ENCODE measurements around the gene PRR30. TPM values are rescaled to one million over a fixed set of nuclear protein-coding genes. Genes with fewer than 3 reads are reported as not detected.
"Not testable (repeated sequence)": the region's sequence is repeated elsewhere in the genome, so short reads cannot be mapped to it uniquely, and the experiment has no call there.

PRR30 gene
- total RNA-seq, 3 donors from 2014 or later (not counting 1 experiment from before 2014, with no cell fraction given) = not detected

GRCh38 chr2:27115519-27115918 lies 23.7 kb downstream of the PRR30 start:
- DNase-seq (no peak), ATAC-seq (no peak)
- no peaks in the 10 kb centered on the region for H3K36me3 ChIP-seq (ENCODE audit: control insufficient read depth, insufficient read depth, low read length)
- Mint-ChIP-seq H3K36me3 (no peaks in the 10 kb centered on the region), H3K4me1 (no peaks in the 10 kb centered on the region), H3K9me3 (no peaks in the 10 kb centered on the region), H3K27ac (no peak overlapping the region), H3K4me3 (no peak overlapping the region), H3K27me3 (ENCODE audit: low read depth in 2 of 2) (peaks cover 13 to 31% of the 10 kb centered on the region in 2 donors)
- intact Hi-C loops (cut with micrococcal nuclease) = no loop called here
- H3K27ac ChIP-seq (ENCODE audit: low read length) = no peak overlapping the region
- H3K4me3 ChIP-seq (ENCODE audit: low read length) = no peak overlapping the region
- 76% methylated on average over 2 of the region's 2 CpGs for WGBS (ENCODE audit: insufficient coverage)
- no peaks in the 10 kb centered on the region for H3K9me3 ChIP-seq (ENCODE audit: control insufficient read depth, insufficient read depth, low read length)
- TF ChIP-seq CTCF (IDR thresholded peaks at IDR 0.05) = no peak
- H3K27me3 ChIP-seq (ENCODE audit: control insufficient read depth, insufficient read depth, low read length) = peaks cover 9% of the 10 kb centered on the region
- H3K4me1 ChIP-seq (ENCODE audit: control insufficient read depth, insufficient read depth, low read length) = peaks cover 9% of the 10 kb centered on the region

- H3K9me3 Mint-ChIP-seq; H3K27ac ChIP-seq (ENCODE audit: low read length); H3K36me3 ChIP-seq (ENCODE audit: control insufficient read depth, insufficient read depth, low read length); DNase-seq; H3K9me3 ChIP-seq (ENCODE audit: control insufficient read depth, insufficient read depth, low read length); H3K27ac Mint-ChIP-seq; H3K4me1 ChIP-seq (ENCODE audit: control insufficient read depth, insufficient read depth, low read length); H3K4me1 Mint-ChIP-seq; H3K4me3 Mint-ChIP-seq; H3K36me3 Mint-ChIP-seq; H3K27me3 ChIP-seq (ENCODE audit: control insufficient read depth, insufficient read depth, low read length); intact Hi-C loops (cut with micrococcal nuclease); ATAC-seq; H3K4me3 ChIP-seq (ENCODE audit: low read length): not testable (repeated sequence)
- peaks cover 0 to 10% of the 10 kb centered on the region in 2 donors for H3K27me3 Mint-ChIP-seq (ENCODE audit: low read depth in 2 of 2)
- 94% methylated on average over 49 of the region's 49 CpGs for WGBS (ENCODE audit: insufficient coverage)
These were observed 27.7 kb downstream of the PRR30 start for GRCh38 chr2:27111392-27112078.

GRCh38 chr2:27110603-27111352 lies 28.4 kb downstream of the PRR30 start:
- H3K9me3 ChIP-seq (ENCODE audit: control insufficient read depth, insufficient read depth, low read length); DNase-seq; H3K4me3 ChIP-seq (ENCODE audit: low read length); H3K9me3 Mint-ChIP-seq; H3K27ac Mint-ChIP-seq; intact Hi-C loops (cut with micrococcal nuclease); H3K4me3 Mint-ChIP-seq; H3K27ac ChIP-seq (ENCODE audit: low read length); H3K36me3 Mint-ChIP-seq; ATAC-seq; H3K4me1 Mint-ChIP-seq; H3K36me3 ChIP-seq (ENCODE audit: control insufficient read depth, insufficient read depth, low read length); H3K27me3 ChIP-seq (ENCODE audit: control insufficient read depth, insufficient read depth, low read length); H3K4me1 ChIP-seq (ENCODE audit: control insufficient read depth, insufficient read depth, low read length): not testable (repeated sequence)
- WGBS (ENCODE audit: insufficient coverage) = 90% methylated on average over 23 of the region's 24 CpGs
- H3K27me3 Mint-ChIP-seq (ENCODE audit: low read depth in 2 of 2) = peaks cover 0 to 10% of the 10 kb centered on the region in 2 donors

- H3K27ac Mint-ChIP-seq = no peak overlapping the region
- no peaks in the 10 kb centered on the region for H3K36me3 Mint-ChIP-seq
- no peak overlapping the region for H3K4me3 Mint-ChIP-seq
- DNase-seq = no peak
- no peaks in the 10 kb centered on the region for H3K36me3 ChIP-seq (ENCODE audit: control insufficient read depth, insufficient read depth, low read length)
- H3K4me1 ChIP-seq (ENCODE audit: control insufficient read depth, insufficient read depth, low read length) = no peaks in the 10 kb centered on the region
- H3K9me3 ChIP-seq (ENCODE audit: control insufficient read depth, insufficient read depth, low read length) = no peaks in the 10 kb centered on the region
- H3K4me1 Mint-ChIP-seq = no peaks in the 10 kb centered on the region
- no peak overlapping the region for H3K4me3 ChIP-seq (ENCODE audit: low read length)
- 97% methylated on average over 3 of the region's 3 CpGs for WGBS (ENCODE audit: insufficient coverage)
- TF ChIP-seq CTCF (IDR thresholded peaks at IDR 0.05) = no peak
- no peaks in the 10 kb centered on the region for H3K9me3 Mint-ChIP-seq
- peaks cover 0 to 9% of the 10 kb centered on the region in 2 donors for H3K27me3 Mint-ChIP-seq (ENCODE audit: low read depth in 2 of 2)
- ATAC-seq = no peak
- no peaks in the 10 kb centered on the region for H3K27me3 ChIP-seq (ENCODE audit: control insufficient read depth, insufficient read depth, low read length)
- intact Hi-C loops (cut with micrococcal nuclease) = no loop called here
- H3K27ac ChIP-seq (ENCODE audit: low read length) = no peak overlapping the region
These were observed 30.1 kb downstream of the PRR30 start for GRCh38 chr2:27109083-27109482.
